Muscle layer of colon (tissue), 2 donors: Measurements from ENCODE around the gene BTG2.

Source experiments
- H3K27ac ChIP-seq: one replicate; pipeline ENCODE4 v1.7.0; 2013; ENCODE audit warnings: low read depth, mild to moderate bottlenecking, low read length, moderate library complexity
- H3K27me3 ChIP-seq, 2 donors: one replicate each; pipeline ENCODE4 v1.7.0; 2013; ENCODE audit warnings: low read length in 2 of 2, mild to moderate bottlenecking in 2 of 2; ENCODE audit not compliant: insufficient read depth in 2 of 2, control insufficient read depth in 1 of 2
- H3K36me3 ChIP-seq: one replicate; pipeline ENCODE4 v1.7.0; 2013; ENCODE audit warnings: mild to moderate bottlenecking, low read length; ENCODE audit not compliant: insufficient read depth
- H3K4me1 ChIP-seq: one replicate; pipeline ENCODE4 v1.7.0; 2013; ENCODE audit warnings: mild to moderate bottlenecking, low read length; ENCODE audit not compliant: insufficient read depth
- H3K4me3 ChIP-seq, 2 donors: one replicate each; pipeline ENCODE4 v1.7.0; 2013; ENCODE audit warnings: low read length in 2 of 2, low read depth in 1 of 2, mild to moderate bottlenecking in 1 of 2, moderate library complexity in 1 of 2
- H3K9ac ChIP-seq: one replicate; pipeline ENCODE4 v1.7.0; 2013; ENCODE audit warnings: low read length
- H3K9me3 ChIP-seq: one replicate; pipeline ENCODE4 v1.7.0; 2013; ENCODE audit warnings: mild to moderate bottlenecking, low read length
- donor health status: abdominal sarcoma.
- donor health status: Adenocarcinoma of cecum.

The BTG2 gene

DNA sequence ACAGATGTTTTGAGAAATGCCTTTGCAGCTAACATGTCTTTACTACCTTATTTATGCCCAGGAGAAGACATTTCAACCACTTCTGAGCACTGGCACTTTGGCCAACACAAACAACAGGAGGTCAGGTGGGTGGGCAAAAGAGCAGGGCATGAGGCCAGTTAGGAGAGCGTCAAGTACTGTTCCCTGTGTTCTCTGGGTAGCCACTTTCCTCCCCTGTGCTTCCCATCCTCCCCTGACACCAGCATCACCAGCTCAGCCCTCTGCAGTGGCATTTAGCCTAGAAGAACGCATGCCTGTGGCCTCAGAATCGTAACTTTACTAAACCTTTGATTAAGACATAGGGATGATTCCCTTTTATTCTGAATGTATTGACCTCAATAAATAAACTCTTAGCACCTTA, 18.3 kb downstream of the BTG2 start:
- Histone ChIP-seq H3K9me3 (no peaks in the 10 kb centered on the region), H3K4me3 (no peak overlapping the region), H3K27ac (no peak overlapping the region), H3K9ac (no peak overlapping the region), H3K36me3 (no peaks in the 10 kb centered on the region), H3K4me1 (peaks cover 29% of the 10 kb centered on the region), H3K27me3 (no peaks in the 10 kb centered on the region)

DNA sequence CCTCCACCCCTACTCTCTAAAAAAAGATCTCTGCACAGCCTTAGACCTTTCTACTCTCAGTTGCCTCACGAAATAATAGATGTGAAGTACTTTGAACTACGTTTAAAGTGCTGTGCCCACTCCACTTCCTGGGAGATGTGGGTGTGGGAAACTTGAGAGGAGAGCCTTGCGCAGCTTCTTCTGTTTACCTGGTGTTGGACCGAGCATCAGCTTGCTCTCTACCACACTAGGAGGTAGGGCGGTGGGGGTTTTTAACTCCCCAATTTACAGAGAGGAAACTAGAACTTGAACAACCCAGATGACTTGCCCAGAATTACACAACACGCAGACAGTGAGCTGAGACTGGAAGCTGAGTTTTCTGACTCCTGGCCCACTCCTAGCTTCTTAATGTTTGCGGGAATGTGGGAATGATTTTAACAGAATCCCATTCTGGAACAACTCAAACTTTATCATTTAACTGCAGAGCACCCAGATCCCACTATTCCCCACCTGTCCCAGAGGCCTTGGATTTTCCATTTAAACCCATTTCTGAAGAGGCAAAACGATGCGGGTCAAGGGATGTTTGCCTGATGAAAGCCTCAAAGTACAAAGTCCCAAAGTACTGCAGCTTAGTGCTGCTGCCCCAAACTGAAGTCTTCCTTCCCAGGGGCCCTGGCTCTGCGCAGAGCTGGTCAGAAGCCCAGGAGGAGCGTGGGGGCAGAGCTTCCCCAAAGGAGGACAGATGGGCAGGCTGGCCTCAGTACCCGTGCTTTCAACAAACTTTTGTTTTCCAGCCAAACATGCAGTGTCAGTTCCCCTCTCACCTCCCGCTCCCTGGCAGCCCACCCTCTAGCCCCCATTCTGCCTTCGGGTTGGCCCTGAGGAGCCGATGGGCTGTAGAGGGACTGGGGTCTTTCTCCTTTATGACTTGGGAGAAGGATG, 19.0 kb downstream of the BTG2 start:
- no peak overlapping the region for H3K4me3 ChIP-seq
- peaks cover 29% of the 10 kb centered on the region for H3K4me1 ChIP-seq
- no peaks in the 10 kb centered on the region for H3K27me3 ChIP-seq
- peak overlapping the region; percentile 19 for H3K27ac ChIP-seq
- no peak overlapping the region for H3K9ac ChIP-seq
- H3K9me3 ChIP-seq = no peaks in the 10 kb centered on the region
- H3K36me3 ChIP-seq = no peaks in the 10 kb centered on the region

DNA sequence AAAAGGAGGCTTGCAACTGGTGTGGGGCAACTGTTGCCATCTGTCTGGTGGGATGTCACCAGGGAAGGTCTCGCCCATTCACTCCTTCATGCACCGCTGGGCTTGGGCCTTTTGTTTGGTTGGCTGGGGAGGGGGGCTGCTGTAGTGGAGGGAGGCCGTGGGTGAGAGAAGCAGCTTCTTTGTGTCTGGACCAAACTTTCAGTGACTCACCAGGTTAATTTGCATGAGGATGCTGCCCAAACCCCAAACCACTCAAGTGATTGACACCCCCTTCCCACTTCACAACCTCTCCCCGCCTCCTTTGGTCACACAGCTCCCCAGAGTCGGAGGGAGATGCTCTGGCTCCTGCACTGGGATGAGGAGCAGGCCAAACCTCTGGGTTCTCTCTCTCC, 19.7 kb downstream of the BTG2 start:
- Histone ChIP-seq H3K9me3 (no peaks in the 10 kb centered on the region), H3K36me3 (no peaks in the 10 kb centered on the region), H3K4me1 (peaks cover 29% of the 10 kb centered on the region), H3K27ac (peak overlapping the region; percentile 19), H3K9ac (no peak overlapping the region), H3K27me3 (no peaks in the 10 kb centered on the region), H3K4me3 (no peak overlapping the region)

DNA sequence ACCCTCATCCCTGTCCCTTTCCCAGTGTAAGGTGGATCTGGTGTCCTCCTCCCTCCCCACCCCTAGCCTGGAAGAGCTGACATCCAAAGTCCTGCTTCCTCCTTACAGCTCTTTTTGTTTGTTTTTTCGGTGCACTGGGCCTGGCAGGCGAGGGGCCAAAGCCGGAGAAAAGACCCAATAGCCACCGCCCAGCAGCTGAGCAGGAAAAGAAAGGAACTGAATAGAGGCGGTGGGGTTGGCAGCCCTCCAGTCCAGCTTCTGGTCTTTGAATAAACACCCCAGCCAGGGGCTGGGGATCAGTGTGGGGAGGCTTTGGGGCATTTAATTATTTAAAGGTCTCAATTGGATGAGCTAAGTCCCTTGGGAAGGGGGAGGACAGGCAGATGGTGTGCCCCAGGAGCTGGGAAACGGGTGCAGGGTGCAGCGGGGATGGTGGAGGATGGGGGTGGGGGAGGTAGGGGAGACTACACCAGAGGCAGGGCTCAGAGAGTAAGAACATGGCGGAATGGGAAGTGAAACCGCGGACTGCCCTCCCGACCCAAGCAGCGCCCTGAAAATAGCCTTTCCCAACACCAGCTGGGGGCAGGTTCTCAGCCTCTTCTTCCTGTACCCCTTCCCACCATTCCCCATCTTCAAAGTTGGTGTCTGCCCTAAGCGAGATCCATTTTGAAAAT, 20.2 kb downstream of the BTG2 start:
- H3K36me3 ChIP-seq = no peaks in the 10 kb centered on the region
- H3K9me3 ChIP-seq = no peaks in the 10 kb centered on the region
- no peak overlapping the region for H3K9ac ChIP-seq
- peaks cover 29% of the 10 kb centered on the region for H3K4me1 ChIP-seq
- H3K27me3 ChIP-seq = no peaks in the 10 kb centered on the region
- peak overlapping the region; percentile 70 for H3K27ac ChIP-seq
- no peak overlapping the region for H3K4me3 ChIP-seq

DNA sequence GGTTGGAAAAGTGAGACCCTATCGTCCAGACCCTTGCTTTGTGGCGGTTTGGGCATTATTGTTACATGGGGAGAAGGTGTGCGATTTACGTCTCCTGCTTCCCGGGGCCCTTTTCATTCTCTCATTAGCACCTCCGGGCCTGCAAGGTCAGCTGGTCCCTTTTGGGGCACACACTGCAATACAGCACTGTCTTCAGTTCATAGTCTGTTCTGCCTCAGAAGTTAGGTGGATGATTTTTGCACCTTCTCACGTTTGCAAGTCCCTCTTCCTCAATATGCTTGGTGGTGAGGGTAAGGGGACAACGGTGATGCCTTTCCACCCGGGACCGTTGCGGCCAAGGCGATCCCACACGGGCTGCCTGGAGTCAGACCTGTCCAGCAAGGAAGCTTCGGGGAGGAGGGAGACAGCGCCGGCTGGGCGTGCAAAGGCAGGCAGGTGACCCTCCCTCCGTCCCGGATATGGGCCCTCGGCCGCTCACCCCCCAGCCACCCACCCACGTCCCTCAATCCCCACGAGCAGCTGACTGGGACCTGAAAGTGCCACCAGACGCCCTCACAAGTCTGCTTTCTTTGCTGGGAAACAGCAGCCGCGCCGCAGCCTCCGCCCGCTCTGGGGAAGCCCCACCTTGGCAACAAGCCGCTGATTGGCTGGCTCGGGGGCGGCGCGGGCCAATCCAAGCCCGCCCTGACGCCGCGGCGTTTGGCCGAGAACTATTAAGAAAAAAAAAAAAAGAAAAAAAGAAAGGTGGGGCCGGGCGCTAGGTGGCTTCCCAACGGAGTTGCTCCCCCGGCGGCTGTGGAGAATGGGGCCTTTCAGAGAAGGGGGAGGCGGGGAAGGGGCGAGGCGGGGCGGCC, 21.7 kb downstream of the BTG2 start:
- no peaks in the 10 kb centered on the region for H3K27me3 ChIP-seq
- H3K27ac ChIP-seq = peak overlapping the region; percentile 95
- H3K9ac ChIP-seq = peak overlapping the region; percentile 82
- no peaks in the 10 kb centered on the region for H3K9me3 ChIP-seq
- H3K4me3 ChIP-seq = peak overlapping the region; percentile 58 to 71
- H3K36me3 ChIP-seq = no peaks in the 10 kb centered on the region
- H3K4me1 ChIP-seq = peaks cover 29% of the 10 kb centered on the region

DNA sequence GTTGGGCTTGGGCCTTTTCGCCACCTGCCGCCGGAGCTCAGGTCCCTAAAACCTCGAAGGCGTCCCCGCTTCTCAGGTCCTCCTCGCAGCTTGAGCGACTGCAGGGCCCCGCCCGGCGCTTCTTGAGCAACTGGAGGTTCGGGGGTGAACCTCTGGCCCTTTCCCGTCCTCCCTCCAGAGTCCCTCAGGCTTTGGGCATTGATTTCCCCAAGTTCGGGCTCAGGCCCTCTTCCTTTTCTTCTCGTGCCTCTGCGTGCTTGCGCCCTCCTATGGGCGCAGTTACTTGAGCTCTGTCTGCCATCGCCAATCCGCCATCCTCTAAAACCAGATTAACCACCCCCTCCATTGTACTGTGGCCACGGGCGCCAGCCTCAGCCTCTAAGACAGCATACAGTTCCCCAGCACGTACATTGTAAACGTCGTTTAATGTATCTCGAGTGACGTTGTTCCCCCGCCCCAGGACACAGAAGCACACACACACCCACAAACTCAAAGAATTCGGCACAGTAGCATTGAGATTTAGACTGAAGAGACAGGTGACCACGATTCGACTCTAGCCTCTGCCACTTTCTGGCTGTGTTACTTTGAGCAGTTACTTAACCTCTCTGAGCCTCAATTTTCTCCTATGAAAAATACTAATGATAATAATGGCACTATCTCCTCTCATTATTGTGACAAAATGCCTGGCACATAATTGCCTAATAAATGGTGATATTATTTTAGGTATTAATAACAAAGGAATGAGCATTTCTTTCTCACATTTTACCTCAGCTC, 22.6 kb downstream of the BTG2 start:
- Histone ChIP-seq H3K36me3 (no peaks in the 10 kb centered on the region), H3K9me3 (no peaks in the 10 kb centered on the region), H3K27me3 (no peaks in the 10 kb centered on the region), H3K4me1 (peaks cover 29% of the 10 kb centered on the region), H3K9ac (peak overlapping the region; percentile 82), H3K27ac (peak overlapping the region; percentile 95), H3K4me3 (peak overlapping the region; percentile 58 to 71)

DNA sequence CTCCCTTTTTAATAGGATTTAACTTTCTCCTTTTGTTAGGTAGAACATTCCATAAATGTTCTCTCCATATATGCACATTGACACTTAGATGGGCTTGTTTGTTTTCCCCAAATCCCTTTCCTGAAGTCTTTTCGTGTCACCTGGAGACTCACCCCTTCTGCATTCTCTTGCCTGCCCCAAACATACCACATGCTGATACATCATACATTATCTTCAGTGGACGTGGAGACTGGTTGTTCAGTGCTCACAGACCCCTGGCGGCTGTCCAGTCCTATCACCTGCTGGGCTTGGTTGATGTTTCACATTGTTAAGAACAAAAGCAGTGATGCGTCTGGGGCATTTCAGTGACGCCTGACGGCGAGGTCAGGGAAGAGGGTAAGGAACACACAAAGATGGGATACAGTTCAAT, 23.4 kb downstream of the BTG2 start:
- no peak overlapping the region for H3K9ac ChIP-seq
- peaks cover 29% of the 10 kb centered on the region for H3K4me1 ChIP-seq
- H3K36me3 ChIP-seq = no peaks in the 10 kb centered on the region
- no peaks in the 10 kb centered on the region for H3K27me3 ChIP-seq
- H3K27ac ChIP-seq = no peak overlapping the region
- H3K9me3 ChIP-seq = no peaks in the 10 kb centered on the region
- no peak overlapping the region for H3K4me3 ChIP-seq

DNA sequence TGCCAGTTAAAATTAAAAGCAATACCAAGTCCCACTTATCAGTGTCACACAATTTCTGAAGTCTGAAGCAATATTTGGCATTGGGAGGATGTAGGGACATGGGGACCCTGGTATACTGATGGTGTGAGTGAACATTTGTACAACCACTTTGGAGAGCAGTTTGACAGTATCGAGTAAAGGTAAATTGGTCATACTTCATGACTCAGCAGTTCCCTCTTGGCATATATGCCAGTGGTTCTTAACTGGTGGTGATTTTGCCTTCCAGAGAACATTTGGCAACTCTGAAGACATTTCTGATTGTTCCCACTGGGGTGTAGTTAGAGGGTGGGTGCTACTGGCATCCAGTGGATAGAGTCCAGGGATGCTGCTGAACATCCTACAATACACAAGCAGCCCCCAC, 25.9 kb downstream of the BTG2 start:
- Histone ChIP-seq H3K36me3 (no peaks in the 10 kb centered on the region), H3K4me3 (no peak overlapping the region), H3K4me1 (peaks cover 21% of the 10 kb centered on the region), H3K27ac (no peak overlapping the region), H3K9ac (no peak overlapping the region), H3K9me3 (no peaks in the 10 kb centered on the region), H3K27me3 (no peaks in the 10 kb centered on the region)

DNA sequence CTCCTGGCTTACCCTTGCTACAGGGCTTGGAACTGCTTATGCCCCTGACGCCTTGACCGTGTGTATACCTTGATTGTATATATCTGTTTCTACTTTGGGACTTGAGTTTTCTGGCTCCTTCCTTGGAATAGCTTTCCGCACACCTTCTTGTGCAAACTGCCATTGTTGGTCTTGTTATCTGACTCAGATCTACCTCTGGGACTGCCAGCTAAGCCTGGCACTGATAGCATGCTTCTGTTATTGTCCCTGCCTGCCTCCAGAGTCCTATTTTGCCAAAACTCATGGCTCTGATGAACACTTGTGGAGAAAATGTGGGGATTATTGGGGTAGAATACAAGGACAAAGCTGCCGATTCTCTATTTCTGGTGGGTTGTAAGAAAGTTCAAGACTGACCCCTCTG, 30.2 kb downstream of the BTG2 start:
- H3K9me3 ChIP-seq = no peaks in the 10 kb centered on the region
- H3K9ac ChIP-seq = no peak overlapping the region
- H3K4me1 ChIP-seq = peaks cover 6% of the 10 kb centered on the region
- H3K27me3 ChIP-seq = no peaks in the 10 kb centered on the region
- no peak overlapping the region for H3K27ac ChIP-seq
- no peak overlapping the region for H3K4me3 ChIP-seq
- H3K36me3 ChIP-seq = no peaks in the 10 kb centered on the region

DNA sequence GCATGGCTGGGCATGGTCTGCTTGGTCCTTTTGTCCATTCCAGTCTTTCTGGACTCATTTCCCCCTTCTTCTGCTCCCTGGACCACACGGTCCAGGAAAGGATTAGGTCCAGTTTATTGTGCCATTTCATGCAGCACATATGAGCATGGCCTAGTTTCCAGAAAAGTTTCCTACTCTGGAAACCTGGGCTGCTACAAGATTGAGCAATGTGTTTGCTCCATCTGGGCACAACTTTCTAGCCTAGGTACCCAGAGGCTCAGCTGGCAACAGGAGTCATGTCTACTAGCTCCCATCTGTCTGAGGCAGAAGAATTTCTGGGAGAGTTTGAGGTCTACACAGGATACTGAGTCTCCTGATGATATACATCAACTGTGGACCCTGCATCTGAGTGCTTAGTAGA, 30.8 kb downstream of the BTG2 start:
- Histone ChIP-seq H3K27ac (no peak overlapping the region), H3K4me1 (peaks cover 6% of the 10 kb centered on the region), H3K27me3 (no peaks in the 10 kb centered on the region), H3K9ac (no peak overlapping the region), H3K36me3 (no peaks in the 10 kb centered on the region), H3K4me3 (no peak overlapping the region), H3K9me3 (no peaks in the 10 kb centered on the region)
